CD4-positive, CD25-positive, alpha-beta regulatory T cell (primary cell): ENCODE measurements around the gene SLX4. TPM values are rescaled to one million over a fixed set of nuclear protein-coding genes. Genes with fewer than 3 reads are reported as not detected.

ENCODE experiments used
- ATAC-seq, 2 donors: fragments of 150-1000 bp; cut with Tn5 transposase; one replicate each; pipeline ENCODE4 v1.10.0; 2021; ENCODE audit warnings: low read depth in 2 of 2, moderate number of reproducible peaks in 2 of 2, moderate library complexity in 1 of 2
- DNase-seq, 3 donors: peaks; one replicate each; pipeline versions ENCODE4 v3.0.0 to v3.0.0-alpha.2; 2012 to 2022; ENCODE audit warnings: mixed read lengths in 1 of 3
- H3K27ac ChIP-seq: one replicate; pipeline ENCODE4 v1.7.0; 2013; ENCODE audit warnings: mild to moderate bottlenecking, low read length; ENCODE audit not compliant: insufficient read depth, poor library complexity, severe bottlenecking
- H3K27me3 ChIP-seq: one replicate; pipeline ENCODE4 v1.7.0; 2013; ENCODE audit warnings: low read length; ENCODE audit not compliant: control insufficient read depth, insufficient read depth
- H3K36me3 ChIP-seq: one replicate; pipeline ENCODE4 v1.7.0; 2013; ENCODE audit warnings: mild to moderate bottlenecking, low read length, moderate library complexity; ENCODE audit not compliant: control insufficient read depth, insufficient read depth
- H3K4me1 ChIP-seq: 2 replicates; pipeline ENCODE4 v1.7.0; 2013; ENCODE audit warnings: mild to moderate bottlenecking, low read length; ENCODE audit not compliant: insufficient read depth, control insufficient read depth, poor library complexity, severe bottlenecking
- H3K4me3 ChIP-seq: one replicate; pipeline ENCODE4 v1.7.0; 2013; ENCODE audit warnings: low read depth, mild to moderate bottlenecking, low read length, moderate library complexity
- H3K9me3 ChIP-seq, 2 experiments: 1 replicate in 1 of 2; 2 replicates in 1 of 2; pipeline ENCODE4 v1.7.0; 2013; ENCODE audit warnings: low read length in 2 of 2, mild to moderate bottlenecking in 1 of 2, moderate library complexity in 1 of 2; ENCODE audit not compliant: control insufficient read depth in 2 of 2
- H3K27ac Mint-ChIP-seq, 3 donors: one replicate each; pipeline ENCODE4 v1.8.0; 2020 to 2022; ENCODE audit warnings: mild to moderate bottlenecking in 3 of 3, mixed read lengths in 3 of 3, moderate library complexity in 2 of 3
- H3K27me3 Mint-ChIP-seq: one replicate; pipeline ENCODE4 v1.8.0; 2022; ENCODE audit warnings: mild to moderate bottlenecking, mixed read lengths
- H3K36me3 Mint-ChIP-seq: one replicate; pipeline ENCODE4 v1.8.0; 2020; ENCODE audit warnings: mixed read lengths
- H3K4me1 Mint-ChIP-seq, 4 donors: one replicate each; pipeline ENCODE4 v1.8.0; 2020 to 2022; ENCODE audit warnings: mixed read lengths in 4 of 4, mild to moderate bottlenecking in 1 of 4
- H3K4me3 Mint-ChIP-seq, 4 donors: one replicate each; pipeline ENCODE4 v1.8.0; 2020 to 2022; ENCODE audit warnings: mild to moderate bottlenecking in 4 of 4, mixed read lengths in 4 of 4, moderate library complexity in 3 of 4
- H3K9me3 Mint-ChIP-seq, 7 donors: one replicate each; pipeline ENCODE4 v1.8.0; 2020 to 2022; ENCODE audit warnings: mixed read lengths in 7 of 7, mild to moderate bottlenecking in 3 of 7, moderate library complexity in 2 of 7
- polyA plus RNA-seq, 4 donors: library from polyadenylated mRNA; unstranded; fragments of 300-500 nt; fragmentation: Illumina TruSeq; gene quantifications; one replicate each; pipeline ENCODE4 v1.2.3, GENCODE V29; 2021
- total RNA-seq: library from RNA; stranded (reverse); gene quantifications from one replicate; pipeline ENCODE4 v1.2.3, GENCODE V29; 2022

The SLX4 gene
- total and polyA plus RNA-seq, 5 donors from 2014 or later = 0.24 to 5.4 (median 0.46) TPM

GRCh38 chr16:3645108-3645503, 33.7 kb upstream of the SLX4 start:
- DNase-seq (no peak), ATAC-seq (no peak)
- Histone ChIP-seq H3K9me3 (no peaks in the 10 kb centered on the region), H3K4me3 (no peak overlapping the region), H3K36me3 (peaks cover 33% of the 10 kb centered on the region), H3K27me3 (no peaks in the 10 kb centered on the region), H3K4me1 (peaks cover 4% of the 10 kb centered on the region), H3K27ac (no peak overlapping the region)
- H3K27me3 Mint-ChIP-seq = no peaks in the 10 kb centered on the region
- no peaks in the 10 kb centered on the region for H3K9me3 Mint-ChIP-seq
- peaks cover 4% of the 10 kb centered on the region for H3K36me3 Mint-ChIP-seq
- no peak overlapping the region for H3K4me3 Mint-ChIP-seq
- H3K27ac Mint-ChIP-seq = no peak overlapping the region
- H3K4me1 Mint-ChIP-seq = peaks cover 0 to 6% (median 1%) of the 10 kb centered on the region in 4 donors

DNA sequence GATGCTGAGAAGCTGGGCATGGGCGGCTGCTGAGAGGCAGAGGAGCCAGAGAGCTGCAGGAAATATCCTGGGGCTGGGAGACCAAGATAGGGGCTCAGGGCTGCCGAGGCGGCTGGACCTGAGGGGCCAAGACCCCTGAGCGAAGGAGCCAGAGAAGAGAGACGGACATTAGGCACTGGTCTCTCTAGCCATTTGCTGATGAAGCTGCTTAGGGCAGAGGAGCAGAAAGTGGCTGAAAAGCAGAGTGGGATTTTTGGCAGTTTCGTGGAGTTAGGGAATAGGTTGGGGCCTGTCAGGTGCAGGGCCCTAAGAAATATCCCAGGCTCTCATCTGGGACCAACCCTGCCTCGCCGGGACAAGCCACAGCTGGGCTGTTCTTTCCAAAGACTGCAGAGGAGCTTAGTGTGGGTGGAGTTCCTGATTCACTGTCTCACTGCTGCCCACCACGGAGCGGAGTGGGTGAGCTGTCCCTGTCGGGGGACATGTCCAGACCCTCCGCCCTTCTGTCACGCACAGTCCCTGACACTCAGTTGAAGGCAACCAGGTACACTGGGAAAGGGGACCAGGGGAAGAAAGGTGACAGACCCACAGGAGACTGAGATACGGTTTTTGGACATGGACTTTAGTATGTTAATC, 31.8 kb upstream of the SLX4 start:
- Mint-ChIP-seq H3K9me3 (peaks cover 0 to 1% (median 0%) of the 10 kb centered on the region in 7 donors), H3K4me1 (peaks cover 0 to 14% (median 10%) of the 10 kb centered on the region in 4 donors), H3K4me3 (no peak overlapping the region), H3K27ac (no peak overlapping the region), H3K27me3 (no peaks in the 10 kb centered on the region), H3K36me3 (peaks cover 9% of the 10 kb centered on the region)
- Histone ChIP-seq H3K4me3 (no peak overlapping the region), H3K36me3 (peaks cover 37% of the 10 kb centered on the region), H3K4me1 (peaks cover 4% of the 10 kb centered on the region), H3K27me3 (no peaks in the 10 kb centered on the region), H3K9me3 (no peaks in the 10 kb centered on the region), H3K27ac (no peak overlapping the region)
- ATAC-seq (no peak), DNase-seq (no peak)

DNA sequence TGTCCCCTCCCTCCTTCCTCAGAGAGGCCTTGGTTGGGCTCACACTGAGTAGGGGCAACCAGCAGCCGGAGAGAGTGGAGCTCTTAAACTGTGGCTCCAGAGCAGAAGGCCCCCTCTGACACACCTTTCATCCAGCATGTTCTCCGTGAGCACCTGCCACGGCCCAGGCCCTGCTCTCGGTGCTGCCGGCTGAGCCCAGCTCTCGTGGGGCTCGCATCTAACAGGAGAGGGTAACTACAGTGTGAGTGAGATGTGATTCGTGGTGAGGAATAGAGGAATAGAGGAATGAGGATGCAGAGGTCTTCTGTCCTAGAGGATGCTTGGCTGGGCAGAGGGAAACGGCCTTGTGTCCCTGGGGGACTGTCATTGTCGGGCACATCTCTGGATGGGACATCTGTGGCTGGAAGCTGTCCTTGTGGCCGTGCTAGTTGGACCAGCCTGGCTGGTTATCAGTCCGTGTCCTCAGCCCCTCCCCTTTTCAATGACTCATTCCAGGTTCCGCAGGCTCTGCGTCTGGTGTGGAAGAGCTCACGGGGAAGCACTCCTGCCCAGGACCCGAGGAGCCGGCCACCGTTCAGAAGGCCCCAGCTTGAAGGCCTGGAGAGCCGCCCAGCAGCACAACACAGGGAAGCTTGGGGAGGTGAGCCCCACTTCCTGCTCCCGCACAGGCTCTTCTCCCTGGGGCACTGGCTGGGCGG, 31.1 kb upstream of the SLX4 start:
- Mint-ChIP-seq H3K9me3 (peaks cover 0 to 1% (median 0%) of the 10 kb centered on the region in 7 donors), H3K4me3 (no peak overlapping the region), H3K27me3 (no peaks in the 10 kb centered on the region), H3K27ac (peak overlapping the region in 1 of 3 donors; percentile 51), H3K36me3 (peaks cover 9% of the 10 kb centered on the region), H3K4me1 (peaks cover 4 to 20% (median 17%) of the 10 kb centered on the region in 4 donors)
- ATAC-seq (no peak), DNase-seq (no peak)
- Histone ChIP-seq H3K27me3 (no peaks in the 10 kb centered on the region), H3K9me3 (no peaks in the 10 kb centered on the region), H3K4me1 (peaks cover 8% of the 10 kb centered on the region), H3K27ac (no peak overlapping the region), H3K4me3 (no peak overlapping the region), H3K36me3 (peaks cover 37% of the 10 kb centered on the region)

GRCh38 chr16:3641801-3642396, 30.5 kb upstream of the SLX4 start:
- Histone ChIP-seq H3K27me3 (no peaks in the 10 kb centered on the region), H3K4me1 (peaks cover 15% of the 10 kb centered on the region), H3K27ac (no peak overlapping the region), H3K4me3 (no peak overlapping the region), H3K9me3 (no peaks in the 10 kb centered on the region), H3K36me3 (peaks cover 37% of the 10 kb centered on the region)
- Mint-ChIP-seq H3K27me3 (no peaks in the 10 kb centered on the region), H3K36me3 (peaks cover 9% of the 10 kb centered on the region), H3K27ac (no peak overlapping the region), H3K4me1 (peaks cover 11 to 27% (median 24%) of the 10 kb centered on the region in 4 donors), H3K9me3 (peaks cover 0 to 1% (median 0%) of the 10 kb centered on the region in 7 donors), H3K4me3 (no peak overlapping the region)
- DNase-seq (no peak), ATAC-seq (no peak)

- no peak for ATAC-seq
- H3K4me3 Mint-ChIP-seq = no peak overlapping the region
- no peak overlapping the region for H3K27ac ChIP-seq
- H3K27me3 ChIP-seq = no peaks in the 10 kb centered on the region
- peaks cover 5% of the 10 kb centered on the region for H3K36me3 Mint-ChIP-seq
- peaks cover 14 to 36% (median 30%) of the 10 kb centered on the region in 4 donors for H3K4me1 Mint-ChIP-seq
- H3K4me1 ChIP-seq = peaks cover 17% of the 10 kb centered on the region
- peaks cover 0 to 1% (median 0%) of the 10 kb centered on the region in 7 donors for H3K9me3 Mint-ChIP-seq
- H3K9me3 ChIP-seq = no peaks in the 10 kb centered on the region
- no peak overlapping the region for H3K27ac Mint-ChIP-seq
- DNase-seq = no peak
- H3K4me3 ChIP-seq = no peak overlapping the region
- peaks cover 37% of the 10 kb centered on the region for H3K36me3 ChIP-seq
- H3K27me3 Mint-ChIP-seq = no peaks in the 10 kb centered on the region
These were observed 29.5 kb upstream of the SLX4 start for GRCh38 chr16:3640632-3641501.

DNA sequence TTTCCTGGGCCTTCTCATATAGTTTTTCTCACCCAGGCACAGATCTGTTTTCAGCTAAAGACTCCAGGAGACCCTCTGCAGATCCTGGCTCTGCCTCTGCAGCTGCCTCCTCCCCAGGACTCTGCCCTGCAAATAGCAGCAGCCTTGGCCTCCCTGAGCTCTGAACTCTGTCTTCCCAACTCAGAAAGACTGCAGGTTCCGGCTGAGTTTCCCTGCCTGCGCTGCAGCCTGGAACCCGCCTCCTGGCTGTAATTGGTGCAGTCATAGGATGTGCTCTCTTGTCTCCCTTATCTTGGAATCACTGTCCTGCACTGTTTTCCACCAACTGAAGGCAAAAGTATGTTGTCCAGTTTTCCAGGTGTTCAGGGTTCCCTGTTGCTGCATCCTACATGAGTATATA, 28.8 kb upstream of the SLX4 start:
- no peak overlapping the region for H3K27ac ChIP-seq
- no peaks in the 10 kb centered on the region for H3K27me3 Mint-ChIP-seq
- H3K9me3 ChIP-seq = no peaks in the 10 kb centered on the region
- H3K4me1 Mint-ChIP-seq = peaks cover 17 to 42% (median 36%) of the 10 kb centered on the region in 4 donors
- H3K4me3 ChIP-seq = no peak overlapping the region
- peaks cover 37% of the 10 kb centered on the region for H3K36me3 ChIP-seq
- no peak overlapping the region for H3K4me3 Mint-ChIP-seq
- peaks cover 17% of the 10 kb centered on the region for H3K4me1 ChIP-seq
- no peak overlapping the region for H3K27ac Mint-ChIP-seq
- ATAC-seq (no peak), DNase-seq (no peak)
- H3K27me3 ChIP-seq = no peaks in the 10 kb centered on the region
- peaks cover 0 to 1% (median 0%) of the 10 kb centered on the region in 7 donors for H3K9me3 Mint-ChIP-seq
- peaks cover 5% of the 10 kb centered on the region for H3K36me3 Mint-ChIP-seq

DNA sequence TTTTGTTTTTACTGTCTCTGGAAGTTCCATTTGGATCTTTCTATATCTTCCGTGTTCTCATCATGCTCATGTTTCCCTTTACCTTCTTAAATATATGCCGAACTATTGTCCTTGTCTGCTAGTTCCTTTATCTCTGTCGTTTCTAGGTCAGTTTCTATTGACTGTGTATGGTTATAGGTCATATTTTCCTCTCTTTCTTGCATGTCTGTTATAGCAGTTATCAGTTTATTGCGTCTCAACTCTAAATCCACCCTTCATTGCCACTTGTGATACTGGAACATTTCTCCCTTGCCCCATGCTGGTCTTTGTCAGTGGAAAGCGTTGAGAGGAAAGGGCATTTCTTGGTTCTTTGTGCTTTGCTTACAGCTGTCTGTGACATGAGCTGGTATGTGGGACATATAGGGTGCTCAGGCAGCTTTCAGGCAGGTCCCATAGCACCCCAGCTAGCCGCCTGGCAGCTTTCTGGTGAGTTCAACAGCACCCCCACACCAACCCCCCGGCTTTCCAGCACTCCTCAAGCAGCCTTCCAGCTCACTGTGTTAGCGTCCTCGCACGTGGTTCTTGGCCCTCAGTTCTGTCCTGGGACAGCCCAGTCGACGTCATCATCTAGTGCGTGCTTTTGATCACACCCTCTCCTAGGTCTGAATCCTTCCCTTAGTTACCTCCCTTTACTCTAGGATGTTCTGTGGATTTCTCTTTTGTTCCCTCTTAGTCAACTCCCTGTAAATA, 27.7 kb upstream of the SLX4 start:
- peak overlapping the region in 1 of 4 donors; percentile 20 for H3K4me3 Mint-ChIP-seq
- Histone ChIP-seq H3K27ac (no peak overlapping the region), H3K4me1 (peaks cover 17% of the 10 kb centered on the region), H3K27me3 (no peaks in the 10 kb centered on the region), H3K9me3 (no peaks in the 10 kb centered on the region), H3K4me3 (no peak overlapping the region), H3K36me3 (peaks cover 33% of the 10 kb centered on the region)
- peaks cover 5% of the 10 kb centered on the region for H3K36me3 Mint-ChIP-seq
- peaks cover 17 to 42% (median 36%) of the 10 kb centered on the region in 4 donors for H3K4me1 Mint-ChIP-seq
- peak overlapping the region in 2 of 3 donors; percentile 46 to 94 for H3K27ac Mint-ChIP-seq
- ATAC-seq (no peak), DNase-seq (no peak)
- H3K9me3 Mint-ChIP-seq = peaks cover 0 to 1% (median 0%) of the 10 kb centered on the region in 7 donors
- no peaks in the 10 kb centered on the region for H3K27me3 Mint-ChIP-seq
